Measurements from ENCODE around the gene NSD1.

DNA sequence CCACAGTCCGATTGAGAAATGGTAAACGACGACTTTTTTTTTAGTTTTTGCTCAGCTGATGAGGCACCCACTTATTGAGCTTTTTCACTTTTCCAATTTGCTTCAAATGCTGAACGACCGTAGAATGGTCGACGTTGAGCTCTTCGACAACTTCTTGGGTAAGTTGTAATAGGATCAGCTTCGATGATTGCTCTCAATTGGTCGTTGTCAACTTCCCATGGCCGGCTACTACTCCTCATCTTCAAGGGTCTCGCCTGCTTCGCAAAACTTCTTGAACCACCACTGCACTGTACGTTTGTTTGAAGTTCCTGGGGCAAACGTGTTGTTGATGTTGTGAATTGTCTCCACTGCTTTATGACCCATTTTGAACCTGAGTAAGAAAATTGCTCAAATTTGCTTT, 35.7 kb downstream of the NSD1 start:
- TF ChIP-seq, protein P1, sequence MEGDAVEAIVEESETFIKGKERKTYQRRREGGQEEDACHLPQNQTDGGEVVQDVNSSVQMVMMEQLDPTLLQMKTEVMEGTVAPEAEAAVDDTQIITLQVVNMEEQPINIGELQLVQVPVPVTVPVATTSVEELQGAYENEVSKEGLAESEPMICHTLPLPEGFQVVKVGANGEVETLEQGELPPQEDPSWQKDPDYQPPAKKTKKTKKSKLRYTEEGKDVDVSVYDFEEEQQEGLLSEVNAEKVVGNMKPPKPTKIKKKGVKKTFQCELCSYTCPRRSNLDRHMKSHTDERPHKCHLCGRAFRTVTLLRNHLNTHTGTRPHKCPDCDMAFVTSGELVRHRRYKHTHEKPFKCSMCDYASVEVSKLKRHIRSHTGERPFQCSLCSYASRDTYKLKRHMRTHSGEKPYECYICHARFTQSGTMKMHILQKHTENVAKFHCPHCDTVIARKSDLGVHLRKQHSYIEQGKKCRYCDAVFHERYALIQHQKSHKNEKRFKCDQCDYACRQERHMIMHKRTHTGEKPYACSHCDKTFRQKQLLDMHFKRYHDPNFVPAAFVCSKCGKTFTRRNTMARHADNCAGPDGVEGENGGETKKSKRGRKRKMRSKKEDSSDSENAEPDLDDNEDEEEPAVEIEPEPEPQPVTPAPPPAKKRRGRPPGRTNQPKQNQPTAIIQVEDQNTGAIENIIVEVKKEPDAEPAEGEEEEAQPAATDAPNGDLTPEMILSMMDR (IDR thresholded peaks at IDR 0.05; ENCODE audit: poor library complexity, severe bottlenecking) = no peak
- TF ChIP-seq EZH2 (IDR thresholded peaks at IDR 0.05; ENCODE audit: borderline replicate concordance, insufficient read depth, low read length, poor library complexity, severe bottlenecking) (no peak), RAD21 (conservative IDR thresholded peaks at IDR 0.05) (no peak), EP300 (conservative IDR thresholded peaks at IDR 0.05; ENCODE audit: poor library complexity, severe bottlenecking) (no peak), POLR2AphosphoS5 (IDR thresholded peaks at IDR 0.05) (no peak), TAF1 (IDR thresholded peaks at IDR 0.05; ENCODE audit: low read depth) (no peak), MXI1 (conservative IDR thresholded peaks at IDR 0.05; ENCODE audit: poor library complexity, severe bottlenecking) (no peak)
- TF ChIP-seq, protein P2, sequence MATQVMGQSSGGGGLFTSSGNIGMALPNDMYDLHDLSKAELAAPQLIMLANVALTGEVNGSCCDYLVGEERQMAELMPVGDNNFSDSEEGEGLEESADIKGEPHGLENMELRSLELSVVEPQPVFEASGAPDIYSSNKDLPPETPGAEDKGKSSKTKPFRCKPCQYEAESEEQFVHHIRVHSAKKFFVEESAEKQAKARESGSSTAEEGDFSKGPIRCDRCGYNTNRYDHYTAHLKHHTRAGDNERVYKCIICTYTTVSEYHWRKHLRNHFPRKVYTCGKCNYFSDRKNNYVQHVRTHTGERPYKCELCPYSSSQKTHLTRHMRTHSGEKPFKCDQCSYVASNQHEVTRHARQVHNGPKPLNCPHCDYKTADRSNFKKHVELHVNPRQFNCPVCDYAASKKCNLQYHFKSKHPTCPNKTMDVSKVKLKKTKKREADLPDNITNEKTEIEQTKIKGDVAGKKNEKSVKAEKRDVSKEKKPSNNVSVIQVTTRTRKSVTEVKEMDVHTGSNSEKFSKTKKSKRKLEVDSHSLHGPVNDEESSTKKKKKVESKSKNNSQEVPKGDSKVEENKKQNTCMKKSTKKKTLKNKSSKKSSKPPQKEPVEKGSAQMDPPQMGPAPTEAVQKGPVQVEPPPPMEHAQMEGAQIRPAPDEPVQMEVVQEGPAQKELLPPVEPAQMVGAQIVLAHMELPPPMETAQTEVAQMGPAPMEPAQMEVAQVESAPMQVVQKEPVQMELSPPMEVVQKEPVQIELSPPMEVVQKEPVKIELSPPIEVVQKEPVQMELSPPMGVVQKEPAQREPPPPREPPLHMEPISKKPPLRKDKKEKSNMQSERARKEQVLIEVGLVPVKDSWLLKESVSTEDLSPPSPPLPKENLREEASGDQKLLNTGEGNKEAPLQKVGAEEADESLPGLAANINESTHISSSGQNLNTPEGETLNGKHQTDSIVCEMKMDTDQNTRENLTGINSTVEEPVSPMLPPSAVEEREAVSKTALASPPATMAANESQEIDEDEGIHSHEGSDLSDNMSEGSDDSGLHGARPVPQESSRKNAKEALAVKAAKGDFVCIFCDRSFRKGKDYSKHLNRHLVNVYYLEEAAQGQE (IDR thresholded peaks at IDR 0.05; ENCODE audit: borderline replicate concordance) = no peak

Measured in neural cell (in vitro differentiated cells).